Transverse colon (tissue), 4 donors: ENCODE measurements around the gene PSMD3. TPM values are rescaled to one million over a fixed set of nuclear protein-coding genes. Genes with fewer than 3 reads are reported as not detected.
"Not testable (repeated sequence)": the region's sequence is repeated elsewhere in the genome, so short reads cannot be mapped to it uniquely, and the experiment has no call there.

Experiments used
- DNase-seq: peaks from one replicate; pipeline ENCODE4 v3.0.0-alpha.2; 2019
- H3K27ac ChIP-seq, 4 donors: fragments of 200-600 bp; sonication (generic); 2 replicates each; pipeline ENCODE4 v1.5.1; 2016 to 2018; ENCODE audit warnings: inconsistent platforms in 4 of 4
- H3K27me3 ChIP-seq: fragments of 200-600 bp; sonication (generic); 2 replicates; pipeline ENCODE4 v1.5.1; 2017; ENCODE audit warnings: inconsistent platforms
- H3K36me3 ChIP-seq, 4 donors: fragments of 200-600 bp; sonication (generic); 2 replicates each; pipeline ENCODE4 v1.5.1; 2017 to 2019; ENCODE audit warnings: inconsistent platforms in 4 of 4
- H3K4me1 ChIP-seq, 4 donors: fragments of 200-600 bp; sonication (generic); 2 replicates each; pipeline ENCODE4 v1.5.1; 2017 to 2020; ENCODE audit warnings: inconsistent platforms in 4 of 4
- H3K4me3 ChIP-seq, 4 donors: fragments of 200-600 bp; sonication (generic); 1 replicate in 1 of 4; 2 replicates in 3 of 4; pipeline versions ENCODE4 v1.5.1 to v1.6.1; 2017 to 2019; ENCODE audit warnings: inconsistent platforms in 4 of 4
- H3K9me3 ChIP-seq, 2 donors: fragments of 200-600 bp; sonication (generic); 2 replicates each; pipeline ENCODE4 v1.5.1; 2017 to 2019; ENCODE audit warnings: inconsistent platforms in 2 of 2
- EP300 ChIP-seq: sonication (generic); formaldehyde crosslinking; IDR thresholded peaks from one replicate; pipeline ENCODE4 v1.6.1; 2017; ENCODE audit warnings: antibody characterized with exemption, low read depth
- POLR2A ChIP-seq: fragments of 450-650 bp; IDR thresholded peaks from one replicate; pipeline ENCODE4 v1.6.1; 2016; ENCODE audit warnings: antibody characterized with exemption, mild to moderate bottlenecking, moderate library complexity
- POLR2AphosphoS5 ChIP-seq, 3 donors: sonication (generic); formaldehyde crosslinking; IDR thresholded peaks; one replicate each; pipeline ENCODE4 v1.6.1; 2016; ENCODE audit warnings: antibody characterized with exemption in 3 of 3
- WGBS, 2 donors: methylation state at CpG; one replicate each; pipeline ENCODE4 v1.1.5; 2018; ENCODE audit warnings: low coverage in 1 of 2; 5-methylcytosine and 5-hydroxymethylcytosine counted together
- in situ Hi-C, 4 donors: fragments of 200-750 bp; cut with MboI; loops; one replicate each; pipeline versions ENCODE4 v1.15.0 to v1.15.1; 2017; ENCODE audit warnings: low sequenced_read_pairs in 3 of 4, low pct_ligation_motif_present in 1 of 4, low pct_unique_long_range_greater_than_20kb in 1 of 4
- intact Hi-C: fragments of 100-400 bp; cut with DNase I; formaldehyde crosslinking; loops from one replicate; pipeline ENCODE4 v1.15.1; 2023; ENCODE audit warnings: low total_unique reads
- total RNA-seq, 4 donors: library from RNA; depleted of rRNA; stranded (reverse); fragments of >200 nt; gene quantifications; one replicate each; pipeline ENCODE4 v1.1.0, GENCODE V29; 2016
- TF ChIP-seq, protein P1 (sequence below), 5 experiments: fragments of 200-600 bp in 3 of 5; fragments of 450-650 bp in 2 of 5; sonication (generic) in 3 of 5; IDR thresholded peaks; 1 replicate in 2 of 5; 2 replicates in 3 of 5; pipeline ENCODE4 v1.5.1; 2016 to 2017; ENCODE audit warnings: antibody characterized with exemption in 5 of 5, inconsistent platforms in 3 of 5, mild to moderate bottlenecking in 2 of 5, moderate library complexity in 1 of 5

PSMD3 gene
- total RNA-seq, 4 donors from 2014 or later, result 80.7 to 117 (median 112) TPM

DNA sequence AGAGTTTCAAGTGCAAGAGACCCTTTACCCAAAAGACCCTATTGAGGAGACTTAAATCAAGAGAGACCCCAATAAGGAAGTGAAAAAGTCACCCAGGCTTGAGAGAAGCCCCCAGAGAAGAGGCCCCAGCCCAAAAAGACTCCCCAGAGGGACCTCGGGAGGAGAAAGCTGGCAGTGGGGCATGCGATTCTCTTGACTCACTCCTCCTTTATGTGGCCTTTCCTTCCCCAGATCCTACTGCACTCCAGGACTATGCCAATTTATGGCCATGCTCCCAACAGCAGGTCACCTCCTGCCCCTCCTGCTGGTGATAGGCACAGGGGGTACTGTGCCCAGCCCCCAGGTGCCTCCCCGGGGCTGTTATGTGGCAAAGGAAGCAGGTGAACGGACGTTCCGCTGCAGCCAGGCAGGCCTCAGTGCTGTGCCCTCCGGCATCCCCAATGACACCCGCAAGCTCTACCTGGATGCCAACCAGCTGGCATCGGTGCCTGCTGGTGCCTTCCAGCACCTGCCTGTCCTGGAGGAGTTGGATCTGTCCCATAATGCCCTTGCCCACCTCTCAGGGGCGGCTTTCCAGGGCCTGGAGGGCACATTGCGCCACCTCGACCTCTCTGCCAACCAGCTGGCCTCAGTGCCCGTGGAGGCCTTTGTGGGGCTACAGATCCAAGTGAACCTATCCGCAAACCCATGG lies 36.8 kb upstream of the PSMD3 start:
- in situ Hi-C loops, result no loop called here
- no peak for DNase-seq

DNA sequence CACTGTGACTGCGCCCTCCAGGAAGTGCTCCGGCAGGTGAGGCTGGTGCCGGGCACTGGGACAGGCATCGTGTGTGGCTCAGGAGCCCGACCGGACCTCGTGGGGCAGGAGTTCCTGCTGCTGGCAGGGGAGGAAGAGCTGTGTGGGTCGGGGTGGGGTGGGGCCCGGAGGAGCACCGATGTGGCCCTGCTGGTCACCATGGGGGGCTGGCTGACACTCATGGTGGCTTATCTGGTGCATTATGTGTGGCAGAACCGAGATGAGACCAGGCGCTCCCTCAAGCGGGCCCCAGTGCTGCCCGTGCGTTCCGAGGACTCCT lies 36.3 kb upstream of the PSMD3 start:
- in situ Hi-C loops (no loop called here), intact Hi-C loops (no loop called here)
- TF ChIP-seq POLR2A (no peak), EP300 (no peak), POLR2AphosphoS5 (IDR thresholded peaks at IDR 0.05) (no peak)
- TF ChIP-seq, protein P1, sequence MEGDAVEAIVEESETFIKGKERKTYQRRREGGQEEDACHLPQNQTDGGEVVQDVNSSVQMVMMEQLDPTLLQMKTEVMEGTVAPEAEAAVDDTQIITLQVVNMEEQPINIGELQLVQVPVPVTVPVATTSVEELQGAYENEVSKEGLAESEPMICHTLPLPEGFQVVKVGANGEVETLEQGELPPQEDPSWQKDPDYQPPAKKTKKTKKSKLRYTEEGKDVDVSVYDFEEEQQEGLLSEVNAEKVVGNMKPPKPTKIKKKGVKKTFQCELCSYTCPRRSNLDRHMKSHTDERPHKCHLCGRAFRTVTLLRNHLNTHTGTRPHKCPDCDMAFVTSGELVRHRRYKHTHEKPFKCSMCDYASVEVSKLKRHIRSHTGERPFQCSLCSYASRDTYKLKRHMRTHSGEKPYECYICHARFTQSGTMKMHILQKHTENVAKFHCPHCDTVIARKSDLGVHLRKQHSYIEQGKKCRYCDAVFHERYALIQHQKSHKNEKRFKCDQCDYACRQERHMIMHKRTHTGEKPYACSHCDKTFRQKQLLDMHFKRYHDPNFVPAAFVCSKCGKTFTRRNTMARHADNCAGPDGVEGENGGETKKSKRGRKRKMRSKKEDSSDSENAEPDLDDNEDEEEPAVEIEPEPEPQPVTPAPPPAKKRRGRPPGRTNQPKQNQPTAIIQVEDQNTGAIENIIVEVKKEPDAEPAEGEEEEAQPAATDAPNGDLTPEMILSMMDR (IDR thresholded peaks at IDR 0.05), result no peak
- no peaks in the 10 kb centered on the region for H3K9me3 ChIP-seq
- DNase-seq, result no peak
- H3K4me3 ChIP-seq, result no peak overlapping the region
- 84% methylated on average over 14 of the region's 16 CpGs; no CpG with 5 or more reads in 1 of the 2 donors for WGBS, 2 donors
- H3K27me3 ChIP-seq, result no peaks in the 10 kb centered on the region
- H3K4me1 ChIP-seq, result no peaks in the 10 kb centered on the region
- no peak overlapping the region for H3K27ac ChIP-seq
- no peaks in the 10 kb centered on the region for H3K36me3 ChIP-seq

More for the DNA sequence above, 36.8 kb upstream of the PSMD3 start:
- WGBS, 2 donors, result 85% methylated on average over 10 of the region's 14 CpGs; no CpG with 5 or more reads in 1 of the 2 donors
- no peaks in the 10 kb centered on the region for H3K9me3 ChIP-seq
- H3K36me3 ChIP-seq, result no peaks in the 10 kb centered on the region
- H3K27ac ChIP-seq, result no peak overlapping the region
- no peaks in the 10 kb centered on the region for H3K27me3 ChIP-seq
- intact Hi-C loops, result no loop called here
- TF ChIP-seq POLR2AphosphoS5 (IDR thresholded peaks at IDR 0.05), result no peak
- TF ChIP-seq, protein P1 (IDR thresholded peaks at IDR 0.05), result no peak
- no peak for TF ChIP-seq POLR2A
- TF ChIP-seq EP300, result no peak
- no peak overlapping the region for H3K4me3 ChIP-seq
- no peaks in the 10 kb centered on the region for H3K4me1 ChIP-seq

DNA sequence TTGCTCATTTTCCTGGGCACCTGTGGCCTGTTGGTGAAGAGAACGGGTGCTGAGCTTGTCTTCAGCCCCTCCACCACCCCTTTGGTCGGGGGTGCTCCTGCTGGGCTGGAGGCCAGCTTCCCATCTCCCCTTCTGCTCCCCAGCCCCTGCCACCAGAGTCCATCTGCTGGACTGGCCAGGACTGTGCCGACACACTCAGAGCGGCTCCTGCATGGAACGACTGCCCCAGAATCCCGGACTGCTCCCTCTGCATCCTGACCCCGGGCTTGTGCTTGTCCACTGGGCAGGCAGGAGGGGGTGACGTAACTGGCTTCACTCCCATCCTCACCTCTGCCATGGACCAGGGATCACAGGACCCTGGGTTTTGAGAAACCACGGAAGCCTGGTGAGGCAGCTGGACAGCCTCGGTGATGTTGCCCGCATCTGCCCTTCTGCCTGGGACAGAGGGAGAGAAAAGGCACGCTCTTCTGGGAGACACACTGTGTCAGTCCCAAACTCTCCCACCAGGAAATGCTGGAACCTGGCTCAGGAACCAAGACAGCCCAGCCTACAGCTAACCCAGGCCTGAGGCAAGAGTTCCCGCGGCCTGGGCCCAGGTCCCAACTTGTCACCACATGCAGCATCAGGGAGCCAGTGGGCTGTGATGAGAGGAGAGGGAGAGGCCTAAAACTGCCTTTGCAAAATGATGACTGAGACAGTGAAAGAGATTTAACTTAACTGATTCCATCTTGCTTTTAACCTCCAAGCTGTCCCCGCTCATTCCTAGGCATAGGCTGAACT lies 33.9 kb upstream of the PSMD3 start:
- H3K4me1 ChIP-seq, result no peaks in the 10 kb centered on the region
- H3K36me3 ChIP-seq, result no peaks in the 10 kb centered on the region
- 84 to 100% methylated on average over 1 to 15 of the region's 15 CpGs for WGBS, 2 donors
- intact Hi-C loops (no loop called here), in situ Hi-C loops (no loop called here)
- H3K27ac ChIP-seq, result no peak overlapping the region
- TF ChIP-seq, protein P1 (IDR thresholded peaks at IDR 0.05), result no peak
- no peak for TF ChIP-seq POLR2AphosphoS5 (IDR thresholded peaks at IDR 0.05)
- TF ChIP-seq POLR2A, result no peak
- no peak for TF ChIP-seq EP300
- H3K4me3 ChIP-seq, result no peak overlapping the region
- H3K27me3 ChIP-seq, result no peaks in the 10 kb centered on the region
- no peaks in the 10 kb centered on the region for H3K9me3 ChIP-seq
- no peak for DNase-seq

DNA sequence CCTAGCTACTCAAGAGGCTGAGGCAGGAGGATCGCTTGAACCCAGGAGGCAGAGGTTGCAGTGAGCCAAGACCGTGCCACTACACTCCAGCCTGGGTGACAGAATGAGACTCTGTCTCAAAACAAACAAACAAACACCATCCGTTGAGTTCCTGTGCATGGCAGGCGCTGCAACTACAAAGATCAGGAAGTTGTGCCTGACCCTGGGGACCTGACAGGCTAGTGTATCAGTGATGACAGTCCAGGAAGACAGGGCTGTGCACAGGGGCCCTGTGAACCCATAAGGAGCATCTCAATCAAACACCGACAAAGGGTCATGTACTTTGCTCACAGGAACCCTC lies 32.1 kb upstream of the PSMD3 start:
- DNase-seq, H3K4me3 ChIP-seq, intact Hi-C loops, H3K4me1 ChIP-seq, H3K9me3 ChIP-seq, in situ Hi-C loops, H3K27me3 ChIP-seq, H3K27ac ChIP-seq, H3K36me3 ChIP-seq: not testable (repeated sequence)
- WGBS, 2 donors, result 60 to 82% methylated on average over 1 to 5 of the region's 5 CpGs
